Ishikawa (cell line): ENCODE data around the gene LAMA3.

Experiments used
- CEBPB ChIP-seq: IDR thresholded peaks from 2 replicates; pipeline ENCODE4 v1.6.1; 2012
- CREB1 ChIP-seq: IDR thresholded peaks from 2 replicates; pipeline ENCODE4 v1.6.1; 2012; ENCODE audit warnings: low read depth
- EGR1 ChIP-seq: IDR thresholded peaks from 2 replicates; pipeline ENCODE4 v1.6.1; 2012
- EP300 ChIP-seq: IDR thresholded peaks from 2 replicates; pipeline ENCODE4 v1.6.1; 2012; ENCODE audit warnings: borderline replicate concordance
- FOXM1 ChIP-seq: IDR thresholded peaks from 2 replicates; pipeline ENCODE4 v1.6.1; 2012; ENCODE audit warnings: low read depth, borderline replicate concordance
- MAX ChIP-seq: IDR thresholded peaks from 2 replicates; pipeline ENCODE4 v1.6.1; 2012
- NFIC ChIP-seq: IDR thresholded peaks from 2 replicates; pipeline ENCODE4 v1.6.1; 2012
- RAD21 ChIP-seq: IDR thresholded peaks from 2 replicates; pipeline ENCODE4 v1.6.1; 2012; ENCODE audit warnings: low read depth
- TAF1 ChIP-seq: IDR thresholded peaks from 2 replicates; pipeline ENCODE4 v1.6.1; 2012; ENCODE audit warnings: low read depth, mild to moderate bottlenecking
- TCF12 ChIP-seq: IDR thresholded peaks from 2 replicates; pipeline ENCODE4 v1.6.1; 2012; ENCODE audit warnings: low read depth
- TEAD4 ChIP-seq: IDR thresholded peaks from 2 replicates; pipeline ENCODE4 v1.6.1; 2012
- USF1 ChIP-seq: IDR thresholded peaks from 2 replicates; pipeline ENCODE4 v1.6.1; 2012
- YY1 ChIP-seq: IDR thresholded peaks from 2 replicates; pipeline ENCODE4 v1.6.1; 2012; ENCODE audit warnings: low read depth
- ZBTB7A ChIP-seq: IDR thresholded peaks from 2 replicates; pipeline ENCODE4 v1.6.1; 2012; ENCODE audit warnings: low read depth
- TF ChIP-seq, protein P1 (sequence below): IDR thresholded peaks from 2 replicates; pipeline ENCODE4 v1.6.1; 2012; ENCODE audit warnings: low read depth, mild to moderate bottlenecking

The LAMA3 gene

DNA sequence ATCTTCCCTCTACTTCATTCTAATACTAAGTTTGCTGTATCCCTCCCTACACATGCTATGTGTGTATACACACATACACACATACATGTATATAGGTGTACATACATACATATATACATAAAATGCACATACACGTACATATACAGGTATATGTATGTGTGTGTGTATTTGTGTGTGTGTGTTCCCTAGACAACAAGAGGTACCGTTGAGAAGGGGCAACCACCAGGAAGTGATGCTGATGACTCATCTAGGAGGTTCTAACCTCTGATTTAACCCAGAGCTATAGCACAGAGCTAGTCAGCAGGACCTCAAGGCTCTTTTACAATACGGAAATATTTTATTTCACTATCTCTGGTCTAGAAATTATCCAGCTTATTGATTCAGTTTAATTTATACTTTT, 139.2 kb downstream of the LAMA3 start:
- TF ChIP-seq ZBTB7A: no peak
- TF ChIP-seq, protein P1, sequence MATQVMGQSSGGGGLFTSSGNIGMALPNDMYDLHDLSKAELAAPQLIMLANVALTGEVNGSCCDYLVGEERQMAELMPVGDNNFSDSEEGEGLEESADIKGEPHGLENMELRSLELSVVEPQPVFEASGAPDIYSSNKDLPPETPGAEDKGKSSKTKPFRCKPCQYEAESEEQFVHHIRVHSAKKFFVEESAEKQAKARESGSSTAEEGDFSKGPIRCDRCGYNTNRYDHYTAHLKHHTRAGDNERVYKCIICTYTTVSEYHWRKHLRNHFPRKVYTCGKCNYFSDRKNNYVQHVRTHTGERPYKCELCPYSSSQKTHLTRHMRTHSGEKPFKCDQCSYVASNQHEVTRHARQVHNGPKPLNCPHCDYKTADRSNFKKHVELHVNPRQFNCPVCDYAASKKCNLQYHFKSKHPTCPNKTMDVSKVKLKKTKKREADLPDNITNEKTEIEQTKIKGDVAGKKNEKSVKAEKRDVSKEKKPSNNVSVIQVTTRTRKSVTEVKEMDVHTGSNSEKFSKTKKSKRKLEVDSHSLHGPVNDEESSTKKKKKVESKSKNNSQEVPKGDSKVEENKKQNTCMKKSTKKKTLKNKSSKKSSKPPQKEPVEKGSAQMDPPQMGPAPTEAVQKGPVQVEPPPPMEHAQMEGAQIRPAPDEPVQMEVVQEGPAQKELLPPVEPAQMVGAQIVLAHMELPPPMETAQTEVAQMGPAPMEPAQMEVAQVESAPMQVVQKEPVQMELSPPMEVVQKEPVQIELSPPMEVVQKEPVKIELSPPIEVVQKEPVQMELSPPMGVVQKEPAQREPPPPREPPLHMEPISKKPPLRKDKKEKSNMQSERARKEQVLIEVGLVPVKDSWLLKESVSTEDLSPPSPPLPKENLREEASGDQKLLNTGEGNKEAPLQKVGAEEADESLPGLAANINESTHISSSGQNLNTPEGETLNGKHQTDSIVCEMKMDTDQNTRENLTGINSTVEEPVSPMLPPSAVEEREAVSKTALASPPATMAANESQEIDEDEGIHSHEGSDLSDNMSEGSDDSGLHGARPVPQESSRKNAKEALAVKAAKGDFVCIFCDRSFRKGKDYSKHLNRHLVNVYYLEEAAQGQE: no peak
- TF ChIP-seq CREB1: no peak
- no peak for TF ChIP-seq USF1
- TF ChIP-seq NFIC: no peak
- no peak for TF ChIP-seq EP300
- TF ChIP-seq RAD21: no peak
- TF ChIP-seq TEAD4: no peak
- no peak for TF ChIP-seq TCF12
- no peak for TF ChIP-seq MAX
- TF ChIP-seq YY1: no peak
- TF ChIP-seq EGR1: no peak
- no peak for TF ChIP-seq FOXM1
- no peak for TF ChIP-seq CEBPB
- TF ChIP-seq TAF1: no peak

DNA sequence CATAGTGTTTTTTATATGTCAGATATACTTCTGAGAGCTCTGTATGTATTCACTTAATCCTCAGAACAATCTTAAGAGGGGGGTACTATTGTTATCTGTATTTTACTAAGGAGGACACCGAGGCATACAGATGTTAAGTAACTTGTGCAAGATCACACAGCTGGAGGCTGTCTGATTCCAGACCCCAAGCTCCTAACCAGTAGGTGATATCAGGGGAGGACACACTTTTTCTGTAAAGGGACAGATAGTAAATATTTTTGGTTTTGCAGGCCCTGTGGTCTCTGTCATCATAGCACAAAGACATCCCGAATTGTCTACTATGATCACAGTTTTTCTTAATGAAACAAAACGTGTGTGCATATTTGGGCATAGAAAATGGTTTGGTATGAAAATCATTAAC, 143.7 kb downstream of the LAMA3 start:
- no peak for TF ChIP-seq CREB1
- no peak for TF ChIP-seq TAF1
- no peak for TF ChIP-seq NFIC
- no peak for TF ChIP-seq ZBTB7A
- no peak for TF ChIP-seq CEBPB
- TF ChIP-seq TEAD4: no peak
- TF ChIP-seq EGR1: no peak
- TF ChIP-seq, protein P1: no peak

GRCh38 chr18:23833714-23834113, 144.5 kb downstream of the LAMA3 start:
- no peak for TF ChIP-seq MAX
- no peak for TF ChIP-seq FOXM1
- TF ChIP-seq CREB1: no peak
- no peak for TF ChIP-seq TAF1
- no peak for TF ChIP-seq ZBTB7A
- no peak for TF ChIP-seq USF1
- TF ChIP-seq TCF12: no peak
- no peak for TF ChIP-seq YY1
- TF ChIP-seq, protein P1: no peak
- no peak for TF ChIP-seq NFIC
- no peak for TF ChIP-seq TEAD4
- no peak for TF ChIP-seq RAD21
- no peak for TF ChIP-seq EGR1
- no peak for TF ChIP-seq CEBPB
- no peak for TF ChIP-seq EP300

DNA sequence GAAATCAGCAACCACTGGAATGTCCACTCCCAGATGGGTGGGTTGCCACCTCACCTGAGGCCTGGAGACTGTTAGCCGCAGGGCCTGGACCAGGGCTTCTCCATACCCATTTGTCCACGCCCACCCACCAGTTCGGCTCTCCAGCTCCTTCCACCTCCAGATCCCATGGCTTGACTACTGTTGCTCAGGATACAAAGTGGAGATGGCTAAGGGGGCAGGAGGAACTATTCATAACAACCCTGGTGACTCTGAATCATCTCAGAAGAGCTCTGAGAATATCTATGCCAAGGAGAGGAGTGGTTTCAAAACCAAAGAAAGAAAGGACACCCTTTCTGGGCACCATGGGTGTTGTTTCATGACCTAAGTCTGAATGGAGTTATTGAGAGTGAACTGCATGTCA, 145.8 kb downstream of the LAMA3 start:
- no peak for TF ChIP-seq TEAD4
- no peak for TF ChIP-seq FOXM1
- TF ChIP-seq TCF12: no peak
- no peak for TF ChIP-seq CEBPB
- TF ChIP-seq, protein P1: no peak
- TF ChIP-seq ZBTB7A: no peak
- no peak for TF ChIP-seq YY1
- TF ChIP-seq NFIC: no peak
- TF ChIP-seq EGR1: no peak
- TF ChIP-seq MAX: no peak
- TF ChIP-seq RAD21: no peak
- TF ChIP-seq CREB1: no peak
- TF ChIP-seq USF1: no peak
- no peak for TF ChIP-seq TAF1
- no peak for TF ChIP-seq EP300
